NK-92 (cell line): Measurements from ENCODE around the gene KCNC1.

ENCODE experiments used
- DNase-seq: peaks from one replicate; lab custom pipeline; 2025; ENCODE audit not compliant: unreplicated experiment; lab: John Stamatoyannopoulos, UW

Gene KCNC1

DNA sequence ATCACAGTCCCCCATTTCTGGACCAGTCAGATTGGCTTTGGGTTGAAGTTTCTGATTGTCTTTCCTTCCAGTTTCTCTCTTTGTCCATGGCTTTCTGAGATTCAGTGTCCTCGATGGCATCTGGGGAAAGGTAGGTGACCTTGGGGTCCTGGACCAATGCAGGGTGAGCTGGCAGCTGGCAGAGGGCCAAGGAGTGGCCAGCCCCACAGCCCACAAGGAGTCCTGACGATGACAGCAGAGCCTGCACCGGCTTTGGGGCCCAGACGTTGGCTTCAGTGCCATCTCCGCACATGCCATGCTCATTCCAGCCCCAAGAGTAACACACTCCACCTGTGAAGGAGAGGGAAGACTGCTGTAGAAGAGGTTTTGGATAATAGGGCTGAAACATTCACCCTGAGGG lies 53.5 kb downstream of the KCNC1 start:
- no peak for DNase-seq

- DNase-seq, result no peak
These were observed 55.9 kb downstream of the KCNC1 start for GRCh38 chr11:17790453-17790852.

GRCh38 chr11:17791144-17791543 lies 56.6 kb downstream of the KCNC1 start:
- DNase-seq, result no peak

DNA sequence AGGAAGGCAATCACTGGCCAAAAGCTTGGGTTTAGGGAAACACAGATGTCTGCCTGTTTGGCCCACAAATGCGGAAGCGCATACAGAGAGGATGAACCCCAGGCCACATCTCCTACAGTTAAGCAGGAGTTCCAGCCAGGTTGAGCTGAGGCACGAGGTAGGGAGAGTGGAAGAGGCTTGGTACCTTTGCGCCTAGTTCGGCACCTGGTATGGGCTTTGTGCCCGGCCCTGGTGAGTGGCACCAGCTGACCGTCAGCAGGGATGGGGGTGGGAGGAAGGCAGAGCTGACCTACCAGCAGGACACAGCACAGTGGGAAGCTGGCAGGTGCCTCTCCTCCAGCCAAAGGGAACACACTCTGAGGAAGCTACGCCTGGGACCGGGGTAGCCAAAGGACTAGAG lies 57.6 kb downstream of the KCNC1 start:
- DNase-seq, result no peak

DNA sequence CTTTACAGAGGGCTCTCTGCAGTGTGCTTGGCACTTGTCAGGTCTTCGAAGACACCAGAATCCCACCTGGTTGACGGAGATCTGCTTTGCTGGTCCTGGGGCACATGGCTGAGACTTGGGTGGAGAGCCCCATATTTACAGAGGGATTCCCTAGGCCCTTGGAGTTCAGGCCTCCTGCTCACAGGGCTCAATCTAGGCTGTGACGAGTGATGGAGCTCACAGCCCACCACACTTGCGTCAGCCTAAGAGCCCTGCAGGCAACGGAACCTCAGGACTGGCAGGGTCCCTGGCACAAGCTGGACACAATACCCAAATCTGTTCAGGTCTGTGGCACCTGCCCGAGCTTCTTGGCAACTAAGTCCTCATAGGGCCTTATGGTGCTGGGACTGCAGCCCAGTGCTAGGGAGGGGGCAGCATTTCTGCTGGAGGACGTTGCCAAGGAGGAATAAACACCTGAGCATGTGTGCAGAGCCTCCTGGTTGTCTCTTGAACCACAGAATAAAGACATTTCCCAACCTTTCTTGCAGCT lies 59.1 kb downstream of the KCNC1 start:
- DNase-seq, result no peak

- DNase-seq, result no peak
These were observed 60.4 kb downstream of the KCNC1 start for GRCh38 chr11:17794981-17795380.

GRCh38 chr11:17796154-17796553 lies 61.6 kb downstream of the KCNC1 start:
- no peak for DNase-seq

GRCh38 chr11:17798253-17798652 lies 63.7 kb downstream of the KCNC1 start:
- DNase-seq, result no peak

GRCh38 chr11:17798716-17799115 lies 64.1 kb downstream of the KCNC1 start:
- no peak for DNase-seq

DNA sequence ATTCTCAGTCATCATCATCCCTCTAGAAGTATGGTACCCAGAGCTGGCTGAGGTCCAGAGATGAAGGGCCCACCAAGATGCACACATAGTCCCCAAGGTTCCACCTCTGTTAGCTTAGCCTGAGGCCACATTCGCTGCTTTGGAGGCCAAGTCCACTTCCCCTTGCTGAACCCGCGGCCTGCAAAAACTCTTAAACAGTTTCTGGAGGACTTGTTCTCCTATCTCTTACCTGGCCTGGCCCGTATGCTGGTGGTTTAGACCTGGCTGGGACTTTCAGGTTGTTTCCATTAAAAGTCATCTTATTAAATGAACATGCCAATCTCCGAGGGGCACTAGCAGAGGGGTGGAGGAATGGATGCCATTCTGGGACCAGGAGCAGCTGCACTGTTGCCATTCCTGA lies 64.6 kb downstream of the KCNC1 start:
- DNase-seq, result no peak

GRCh38 chr11:17801166-17801565 lies 66.6 kb downstream of the KCNC1 start:
- DNase-seq, result no peak

DNA sequence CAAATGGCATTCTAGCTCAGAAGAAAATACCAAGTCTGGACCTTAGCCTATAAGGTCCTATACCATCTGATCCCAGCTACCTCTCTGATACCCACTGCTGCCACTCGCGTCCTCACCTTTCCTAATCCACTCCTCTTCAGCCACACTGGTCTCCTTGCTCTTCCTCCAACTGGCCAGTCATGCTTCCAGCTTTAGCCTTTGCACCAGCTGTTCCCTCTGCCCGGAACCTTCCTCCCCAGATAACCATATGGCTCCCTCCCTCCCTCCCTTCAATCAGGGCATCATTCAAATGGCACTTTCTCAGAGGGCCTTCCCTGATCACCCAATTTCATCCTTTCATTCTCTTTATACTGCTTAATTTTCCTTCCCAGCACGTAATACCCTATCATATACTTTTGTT lies 67.9 kb downstream of the KCNC1 start:
- DNase-seq, result no peak

DNA sequence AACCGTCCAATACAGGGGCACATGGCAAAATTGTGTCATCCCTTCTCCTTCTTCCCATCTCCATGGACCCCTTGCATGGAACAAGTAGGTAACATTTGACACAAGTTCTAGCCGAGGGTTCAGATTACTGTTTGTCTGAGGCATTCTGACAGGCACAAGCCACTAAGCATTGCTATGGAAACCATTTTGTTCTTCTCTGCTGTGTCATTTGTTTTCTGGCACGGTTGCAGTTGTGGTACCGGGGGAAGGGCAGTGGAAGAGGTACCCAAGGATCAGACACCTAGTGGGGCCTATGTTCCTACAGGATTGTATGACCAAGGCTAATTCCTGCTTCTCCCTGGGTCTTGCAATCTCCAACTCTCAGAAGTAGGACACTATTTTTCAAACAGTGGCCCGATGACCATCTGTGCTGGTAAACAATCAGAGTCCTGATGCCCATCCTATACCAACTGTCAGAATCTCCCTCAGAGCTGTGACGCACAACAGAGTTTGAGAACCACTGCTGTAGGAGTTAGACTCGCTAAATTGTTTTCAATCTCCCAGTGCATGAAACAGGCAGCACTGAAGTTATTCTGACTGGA lies 69.3 kb downstream of the KCNC1 start:
- no peak for DNase-seq

- no peak for DNase-seq
These were observed 70.5 kb downstream of the KCNC1 start for GRCh38 chr11:17805043-17805442.

GRCh38 chr11:17805873-17806272 lies 71.3 kb downstream of the KCNC1 start:
- DNase-seq, result no peak

GRCh38 chr11:17807034-17807433 lies 72.5 kb downstream of the KCNC1 start:
- DNase-seq, result no peak

DNA sequence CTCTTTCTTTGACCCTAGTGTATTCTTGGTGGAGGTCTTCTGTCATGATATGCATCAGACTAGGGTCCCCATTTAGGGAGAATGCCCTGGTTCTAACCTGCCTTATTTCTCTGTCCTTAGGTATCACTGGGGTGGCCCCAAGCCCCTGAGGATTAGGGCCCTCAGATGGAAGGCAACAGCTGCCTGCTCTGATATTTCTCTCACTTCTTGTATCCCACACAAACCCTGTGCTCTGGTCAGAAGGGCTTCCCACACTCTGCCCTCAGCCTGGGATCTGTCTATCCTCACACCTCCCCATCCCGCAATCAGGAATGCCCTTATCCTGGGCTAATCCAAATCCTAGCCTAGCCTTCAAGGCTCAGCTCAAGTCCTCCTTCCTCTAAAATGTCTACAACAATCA lies 75.5 kb downstream of the KCNC1 start:
- no peak for DNase-seq

DNA sequence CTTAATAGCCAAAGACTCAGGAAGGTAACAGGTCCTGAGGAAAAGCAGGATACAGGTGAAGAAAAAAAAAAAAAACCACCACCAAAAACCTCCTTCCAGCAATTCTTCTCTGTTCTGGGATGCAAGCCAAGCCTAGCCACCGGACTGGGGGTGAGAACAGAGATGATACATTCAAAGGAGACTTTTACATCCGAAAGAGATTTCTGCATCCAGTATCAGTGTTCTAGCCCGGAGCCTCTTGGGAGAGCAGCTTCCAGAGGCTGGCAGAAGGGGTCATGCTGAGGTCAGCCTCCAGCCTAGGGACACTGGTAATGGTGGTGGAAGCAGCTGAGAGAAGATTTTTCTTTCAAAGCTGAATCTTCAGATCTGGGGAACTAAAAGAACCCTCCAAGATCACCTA lies 76.2 kb downstream of the KCNC1 start:
- DNase-seq, result no peak

- DNase-seq, result no peak
These were observed 76.8 kb downstream of the KCNC1 start for GRCh38 chr11:17811352-17811751.

DNA sequence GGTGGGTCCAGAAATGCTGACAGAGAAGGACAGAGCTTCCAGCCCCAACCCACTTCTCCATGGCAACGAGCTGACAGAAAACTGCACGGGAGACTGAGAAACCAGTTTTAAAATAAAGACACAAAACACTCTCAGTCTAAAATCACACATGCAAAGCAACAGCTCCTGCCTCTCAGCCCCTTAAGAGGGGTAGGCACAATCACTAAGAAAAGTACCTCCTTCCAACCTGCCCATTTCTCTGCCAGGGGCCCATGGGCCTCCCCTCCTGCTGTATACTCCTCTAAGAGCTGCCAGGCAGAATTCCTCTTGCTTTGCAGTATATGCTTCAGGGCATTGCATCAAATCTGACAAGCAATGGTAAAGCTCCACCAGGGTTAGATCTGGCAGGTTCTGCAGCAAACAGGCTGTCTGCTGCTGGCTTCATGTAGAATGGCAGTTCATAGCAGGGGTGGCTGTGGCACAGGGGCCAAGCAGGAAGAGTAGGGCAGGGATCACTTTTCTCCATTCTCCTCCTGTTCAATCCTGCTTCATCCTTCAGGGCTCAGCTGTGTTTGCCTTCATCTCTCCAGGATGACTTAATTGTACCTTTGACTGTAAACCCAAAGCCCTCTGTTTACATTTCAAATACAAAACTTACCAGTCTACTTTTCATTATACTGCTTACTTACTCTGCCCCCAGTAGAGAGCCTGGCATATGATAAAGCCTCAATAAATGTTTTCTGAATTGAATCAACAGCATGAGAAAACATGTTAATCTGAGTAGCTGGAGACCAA lies 77.7 kb downstream of the KCNC1 start:
- DNase-seq, result no peak

- DNase-seq, result no peak
These were observed 78.2 kb downstream of the KCNC1 start for GRCh38 chr11:17812865-17813187.

DNA sequence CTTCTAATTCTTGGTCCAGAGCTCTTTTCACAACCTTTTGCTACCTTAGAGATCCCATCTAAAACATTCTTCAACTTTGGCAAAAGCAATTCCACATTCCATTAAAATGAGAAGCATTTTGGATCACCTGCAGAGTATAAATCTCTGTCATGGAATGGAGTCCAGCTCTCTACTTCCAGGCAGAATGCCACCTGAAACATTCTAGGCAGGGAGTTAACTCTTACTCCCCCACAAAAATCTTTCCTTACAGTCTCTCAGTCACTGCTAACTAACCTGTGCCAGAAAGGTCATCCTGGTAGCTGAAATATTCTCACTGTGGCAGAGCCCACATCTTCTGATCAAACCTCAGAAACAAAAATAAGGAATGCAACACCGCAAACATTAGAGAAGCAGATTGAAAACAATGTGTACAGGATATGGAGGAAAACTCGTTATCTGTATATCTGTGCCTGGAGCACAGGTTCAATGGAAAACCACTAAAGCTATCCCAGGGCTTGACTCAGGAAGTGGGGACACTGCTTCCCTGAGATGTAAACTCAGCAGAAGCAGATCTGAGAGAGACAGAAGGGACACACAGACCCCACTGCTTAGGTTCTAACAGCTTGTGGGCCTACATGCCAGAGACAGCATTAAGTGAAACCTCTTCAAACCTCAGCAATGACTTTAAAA lies 78.9 kb downstream of the KCNC1 start:
- DNase-seq, result no peak
